Mesenchymal stem cell (in vitro differentiated cells and primary cell): Measurements from ENCODE around the gene PPIL1.

Source experiments
- DNase-seq: peaks from one replicate; pipeline ENCODE4 v3.0.0-alpha.2; 2013
- H2AFZ ChIP-seq: one replicate; pipeline ENCODE4 v1.6.1; 2013; ENCODE audit warnings: low read depth, mild to moderate bottlenecking, control low read depth, inconsistent platforms, low read length, moderate library complexity
- H2AK5ac ChIP-seq: 2 replicates; pipeline ENCODE4 v1.6.1; 2013; ENCODE audit warnings: low read length, moderate library complexity, mild to moderate bottlenecking, inconsistent platforms; ENCODE audit not compliant: severe bottlenecking
- H2BK120ac ChIP-seq: one replicate; pipeline ENCODE4 v1.6.1; 2013; ENCODE audit warnings: low read depth, mild to moderate bottlenecking, inconsistent platforms, low read length, moderate library complexity
- H2BK12ac ChIP-seq, 2 experiments: one replicate each; pipeline ENCODE4 v1.6.1; 2013; ENCODE audit warnings: inconsistent platforms in 2 of 2, low read length in 2 of 2, mild to moderate bottlenecking in 2 of 2, moderate library complexity in 2 of 2, control low read depth in 1 of 2
- H2BK15ac ChIP-seq: one replicate; pipeline ENCODE4 v1.6.1; 2013; ENCODE audit warnings: mild to moderate bottlenecking, low read depth, inconsistent platforms; ENCODE audit not compliant: poor library complexity, severe bottlenecking
- H2BK5ac ChIP-seq: 2 replicates; pipeline ENCODE4 v1.6.1; 2013; ENCODE audit warnings: low read depth, mild to moderate bottlenecking, low read length, control low read depth, inconsistent platforms; ENCODE audit not compliant: poor library complexity, severe bottlenecking
- H3K14ac ChIP-seq, 2 experiments: one replicate each; pipeline ENCODE4 v1.6.1; 2013; ENCODE audit warnings: inconsistent platforms in 2 of 2, low read length in 2 of 2, control low read depth in 1 of 2, mild to moderate bottlenecking in 1 of 2, moderate library complexity in 1 of 2
- H3K18ac ChIP-seq, 2 experiments: one replicate each; pipeline ENCODE4 v1.6.1; 2013; ENCODE audit warnings: inconsistent platforms in 2 of 2, low read length in 2 of 2, control low read depth in 1 of 2, low read depth in 1 of 2, mild to moderate bottlenecking in 1 of 2
- H3K23ac ChIP-seq, 2 experiments: one replicate each; pipeline ENCODE4 v1.6.1; 2013; ENCODE audit warnings: inconsistent platforms in 2 of 2, low read length in 2 of 2, mild to moderate bottlenecking in 2 of 2, moderate library complexity in 2 of 2, control low read depth in 1 of 2
- H3K27ac ChIP-seq: 2 replicates; pipeline ENCODE4 v1.5.1; 2013; ENCODE audit warnings: mild to moderate bottlenecking, moderate library complexity, low read length, control low read depth, inconsistent platforms; ENCODE audit not compliant: poor library complexity, severe bottlenecking
- H3K27me3 ChIP-seq, 2 experiments: 2 replicates each; pipeline versions ENCODE4 v1.6.1 to v1.7.0; 2013; ENCODE audit warnings: low read length in 2 of 2, mild to moderate bottlenecking in 2 of 2, moderate library complexity in 2 of 2, control low read depth in 1 of 2, inconsistent platforms in 1 of 2; ENCODE audit not compliant: control insufficient read depth in 1 of 2, insufficient read depth in 1 of 2
- H3K36me3 ChIP-seq, 2 experiments: 2 replicates each; pipeline versions ENCODE4 v1.6.1 to v1.7.0; 2013; ENCODE audit warnings: low read length in 2 of 2, control low read depth in 1 of 2, inconsistent platforms in 1 of 2, low read depth in 1 of 2, mild to moderate bottlenecking in 1 of 2; ENCODE audit not compliant: insufficient read depth in 2 of 2, control insufficient read depth in 1 of 2
- H3K4ac ChIP-seq, 2 experiments: one replicate each; pipeline ENCODE4 v1.6.1; 2013; ENCODE audit warnings: inconsistent platforms in 2 of 2, low read length in 2 of 2, mild to moderate bottlenecking in 2 of 2, moderate library complexity in 2 of 2, control low read depth in 1 of 2, low read depth in 1 of 2
- H3K4me1 ChIP-seq: 2 replicates; pipeline ENCODE4 v1.6.1; 2013; ENCODE audit warnings: low read depth, low read length, control low read depth; ENCODE audit not compliant: control insufficient read depth, insufficient read depth
- H3K4me2 ChIP-seq: 2 replicates; pipeline ENCODE4 v1.6.1; 2013; ENCODE audit warnings: low read length, mild to moderate bottlenecking, inconsistent platforms; ENCODE audit not compliant: poor library complexity, severe bottlenecking
- H3K4me3 ChIP-seq, 2 experiments: 2 replicates each; pipeline versions ENCODE4 v1.5.1 to v1.7.0; 2013; ENCODE audit warnings: low read length in 2 of 2, mild to moderate bottlenecking in 2 of 2, control low read depth in 1 of 2, low read depth in 1 of 2; ENCODE audit not compliant: insufficient read depth in 1 of 2
- H3K79me1 ChIP-seq: replicated peaks from 2 replicates; pipeline ENCODE4 v1.6.1; 2013; ENCODE audit warnings: mild to moderate bottlenecking, control low read depth, low read length, inconsistent platforms; ENCODE audit not compliant: poor library complexity, severe bottlenecking
- H3K9ac ChIP-seq: 2 replicates; pipeline ENCODE4 v1.7.0; 2013; ENCODE audit warnings: mild to moderate bottlenecking, low read length, moderate library complexity
- H3K9me3 ChIP-seq: 2 replicates; pipeline ENCODE4 v1.7.0; 2013; ENCODE audit warnings: mild to moderate bottlenecking, low read length; ENCODE audit not compliant: control insufficient read depth
- H4K8ac ChIP-seq: one replicate; pipeline ENCODE4 v1.6.1; 2013; ENCODE audit warnings: inconsistent platforms, mild to moderate bottlenecking, low read length, moderate library complexity
- H4K91ac ChIP-seq: one replicate; pipeline ENCODE4 v1.6.1; 2013; ENCODE audit warnings: mild to moderate bottlenecking, low read length, inconsistent platforms
- WGBS: methylation state at CpG from one replicate; pipeline ENCODE4 v1.1.7; 2013; ENCODE audit warnings: mixed read lengths; 5-methylcytosine and 5-hydroxymethylcytosine counted together

PPIL1 gene

GRCh38 chr6:36907781-36908180 is 33.2 kb upstream of the PPIL1 start:
- WGBS, result 99% methylated on average over 5 of the region's 5 CpGs
- H2BK15ac ChIP-seq, result no peak overlapping the region
- H4K91ac ChIP-seq, result no peak overlapping the region
- H3K4me1 ChIP-seq, result peaks cover 2% of the 10 kb centered on the region
- no peak overlapping the region for H3K4me2 ChIP-seq
- H3K23ac ChIP-seq, result no peak overlapping the region
- no peak overlapping the region for H3K9ac ChIP-seq
- H2BK5ac ChIP-seq, result no peak overlapping the region
- H2AFZ ChIP-seq, result no peak overlapping the region
- H3K4ac ChIP-seq, result no peak overlapping the region
- H3K36me3 ChIP-seq, result peaks cover 22 to 74% of the 10 kb centered on the region in 2 experiments
- H2BK120ac ChIP-seq, result no peak overlapping the region
- H3K27ac ChIP-seq, result no peak overlapping the region
- no peak overlapping the region for H2AK5ac ChIP-seq
- H3K27me3 ChIP-seq, result no peaks in the 10 kb centered on the region
- H4K8ac ChIP-seq, result no peak overlapping the region
- H3K79me1 ChIP-seq, result peaks cover 13% of the 10 kb centered on the region
- no peak overlapping the region for H3K18ac ChIP-seq
- H3K14ac ChIP-seq, result no peak overlapping the region
- H2BK12ac ChIP-seq, result no peak overlapping the region
- H3K9me3 ChIP-seq, result no peaks in the 10 kb centered on the region
- H3K4me3 ChIP-seq, result no peak overlapping the region
- DNase-seq, result no peak

GRCh38 chr6:36906539-36907325 is 32.1 kb upstream of the PPIL1 start:
- H3K4me2 ChIP-seq, result no peak overlapping the region
- H2BK120ac ChIP-seq, result no peak overlapping the region
- no peak overlapping the region for H3K4ac ChIP-seq
- no peaks in the 10 kb centered on the region for H3K4me1 ChIP-seq
- no peak overlapping the region for H2AK5ac ChIP-seq
- no peak overlapping the region for H3K4me3 ChIP-seq
- H3K9ac ChIP-seq, result no peak overlapping the region
- 46% methylated on average over 2 of the region's 2 CpGs for WGBS
- H4K8ac ChIP-seq, result no peak overlapping the region
- H2BK15ac ChIP-seq, result no peak overlapping the region
- no peaks in the 10 kb centered on the region for H3K27me3 ChIP-seq
- no peak for DNase-seq
- peaks cover 25 to 75% of the 10 kb centered on the region in 2 experiments for H3K36me3 ChIP-seq
- H3K23ac ChIP-seq, result no peak overlapping the region
- no peaks in the 10 kb centered on the region for H3K9me3 ChIP-seq
- H3K18ac ChIP-seq, result no peak overlapping the region
- H3K27ac ChIP-seq, result no peak overlapping the region
- H2BK12ac ChIP-seq, result no peak overlapping the region
- H4K91ac ChIP-seq, result no peak overlapping the region
- H3K14ac ChIP-seq, result no peak overlapping the region
- no peak overlapping the region for H2AFZ ChIP-seq
- peaks cover 13% of the 10 kb centered on the region for H3K79me1 ChIP-seq
- H2BK5ac ChIP-seq, result no peak overlapping the region

GRCh38 chr6:36904851-36905393 is 30.3 kb upstream of the PPIL1 start:
- no peak overlapping the region for H3K4me2 ChIP-seq
- no peak overlapping the region for H3K27ac ChIP-seq
- no peak overlapping the region for H3K4me3 ChIP-seq
- peaks cover 26 to 75% of the 10 kb centered on the region in 2 experiments for H3K36me3 ChIP-seq
- H2BK15ac ChIP-seq, result no peak overlapping the region
- no peak overlapping the region for H3K23ac ChIP-seq
- no peak overlapping the region for H3K4ac ChIP-seq
- H2BK120ac ChIP-seq, result no peak overlapping the region
- WGBS, result 76% methylated on average over 4 of the region's 5 CpGs
- no peaks in the 10 kb centered on the region for H3K9me3 ChIP-seq
- H2AFZ ChIP-seq, result no peak overlapping the region
- H3K14ac ChIP-seq, result no peak overlapping the region
- H3K27me3 ChIP-seq, result no peaks in the 10 kb centered on the region
- H2AK5ac ChIP-seq, result no peak overlapping the region
- no peak overlapping the region for H4K91ac ChIP-seq
- H4K8ac ChIP-seq, result no peak overlapping the region
- H2BK5ac ChIP-seq, result no peak overlapping the region
- peak; percentile 62 for DNase-seq
- H3K4me1 ChIP-seq, result no peaks in the 10 kb centered on the region
- peak overlapping the region in 1 of 2 experiments; percentile 39 for H2BK12ac ChIP-seq
- H3K18ac ChIP-seq, result peak overlapping the region in 1 of 2 experiments; percentile 40
- peaks cover 13% of the 10 kb centered on the region for H3K79me1 ChIP-seq
- H3K9ac ChIP-seq, result no peak overlapping the region

GRCh38 chr6:36904114-36904513 is 29.5 kb upstream of the PPIL1 start:
- no peak overlapping the region for H3K23ac ChIP-seq
- H3K27me3 ChIP-seq, result no peaks in the 10 kb centered on the region
- no peak overlapping the region for H3K4ac ChIP-seq
- H2BK5ac ChIP-seq, result no peak overlapping the region
- peaks cover 26 to 76% of the 10 kb centered on the region in 2 experiments for H3K36me3 ChIP-seq
- DNase-seq, result peak; percentile 37
- no peak overlapping the region for H2BK120ac ChIP-seq
- no peak overlapping the region for H4K91ac ChIP-seq
- no peak overlapping the region for H3K27ac ChIP-seq
- 48% methylated on average over 2 of the region's 4 CpGs for WGBS
- H3K9ac ChIP-seq, result no peak overlapping the region
- no peak overlapping the region for H3K4me2 ChIP-seq
- H2AFZ ChIP-seq, result no peak overlapping the region
- H3K4me3 ChIP-seq, result no peak overlapping the region
- no peak overlapping the region for H2BK15ac ChIP-seq
- no peak overlapping the region for H3K18ac ChIP-seq
- no peak overlapping the region for H2BK12ac ChIP-seq
- no peaks in the 10 kb centered on the region for H3K4me1 ChIP-seq
- H3K14ac ChIP-seq, result no peak overlapping the region
- H3K9me3 ChIP-seq, result no peaks in the 10 kb centered on the region
- H2AK5ac ChIP-seq, result no peak overlapping the region
- no peak overlapping the region for H4K8ac ChIP-seq
- H3K79me1 ChIP-seq, result peaks cover 16% of the 10 kb centered on the region
